KMS-11 (cell line): ENCODE data around the gene ITIH4.

Experiments
- H2AFZ ChIP-seq: fragments of 200-600 bp; sonication (generic); 2 replicates; pipeline ENCODE4 v1.6.1; 2016; ENCODE audit warnings: antibody characterized with exemption, mixed run types, low read depth
- H3K27ac ChIP-seq: fragments of 200-600 bp; sonication (generic); 2 replicates; pipeline ENCODE4 v1.6.1; 2016; ENCODE audit warnings: mild to moderate bottlenecking, mixed run types
- H3K27me3 ChIP-seq: fragments of 200-600 bp; sonication (generic); 2 replicates; pipeline ENCODE4 v1.6.1; 2017; ENCODE audit warnings: mild to moderate bottlenecking, low read depth, mixed run types, moderate library complexity; ENCODE audit not compliant: insufficient read depth
- H3K36me3 ChIP-seq: fragments of 200-600 bp; sonication (generic); 2 replicates; pipeline ENCODE4 v1.6.1; 2017; ENCODE audit warnings: mild to moderate bottlenecking, mixed run types; ENCODE audit not compliant: insufficient read depth
- H3K4me1 ChIP-seq: fragments of 200-600 bp; sonication (generic); 2 replicates; pipeline ENCODE4 v1.6.1; 2016; ENCODE audit warnings: mild to moderate bottlenecking, low read depth, mixed run types; ENCODE audit not compliant: poor library complexity, severe bottlenecking
- H3K4me2 ChIP-seq: fragments of 200-600 bp; sonication (generic); 2 replicates; pipeline ENCODE4 v1.7.0; 2016; ENCODE audit warnings: mild to moderate bottlenecking, mixed run types
- H3K4me3 ChIP-seq: fragments of 200-600 bp; sonication (generic); IDR thresholded peaks from 2 replicates; pipeline ENCODE4 v1.6.1; 2017; ENCODE audit warnings: low read depth, low read length, mixed read lengths; ENCODE audit not compliant: insufficient read depth
- H3K79me2 ChIP-seq: fragments of 200-600 bp; sonication (generic); 2 replicates; pipeline ENCODE4 v1.6.1; 2016; ENCODE audit warnings: low read depth, mixed run types; ENCODE audit not compliant: insufficient read depth
- H3K9ac ChIP-seq: fragments of 200-600 bp; sonication (generic); 2 replicates; pipeline ENCODE4 v1.6.1; 2016; ENCODE audit warnings: mild to moderate bottlenecking, mixed run types
- H4K20me1 ChIP-seq: fragments of 200-600 bp; sonication (generic); 2 replicates; pipeline ENCODE4 v1.6.1; 2016; ENCODE audit warnings: mild to moderate bottlenecking, mixed run types; ENCODE audit not compliant: insufficient read depth
- TF ChIP-seq, protein P1 (sequence below): fragments of 200-600 bp; sonication (generic); conservative IDR thresholded peaks from 2 replicates; pipeline ENCODE4 v1.6.1; 2017; ENCODE audit warnings: low read depth, mild to moderate bottlenecking, antibody characterized with exemption, low read length, moderate library complexity, mixed read lengths

ITIH4 gene

DNA sequence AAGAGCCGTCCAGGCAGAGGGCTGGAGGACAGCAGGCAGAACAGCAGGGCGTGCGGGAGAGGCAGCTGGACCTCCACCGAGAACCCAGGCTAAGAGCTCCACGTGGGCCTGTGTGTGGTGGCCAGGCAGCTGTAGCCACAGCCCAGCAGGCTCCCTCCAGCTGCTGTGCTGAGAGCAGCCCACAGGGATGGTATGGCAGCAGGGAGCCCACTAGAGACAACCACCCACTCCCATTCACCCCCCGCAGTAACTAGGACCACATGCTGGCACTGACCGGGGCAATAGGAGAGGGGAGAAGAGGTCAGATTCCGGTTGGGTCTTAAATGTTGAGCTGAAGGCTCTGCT lies 29.9 kb upstream of the ITIH4 start:
- Histone ChIP-seq H3K36me3 (no peaks in the 10 kb centered on the region), H3K27ac (no peak overlapping the region), H3K79me2 (no peaks in the 10 kb centered on the region), H2AFZ (no peak overlapping the region), H3K4me3 (no peak overlapping the region), H3K9ac (no peak overlapping the region), H3K4me2 (no peak overlapping the region), H3K27me3 (no peaks in the 10 kb centered on the region), H3K4me1 (no peaks in the 10 kb centered on the region), H4K20me1 (no peaks in the 10 kb centered on the region)
- TF ChIP-seq, protein P1, sequence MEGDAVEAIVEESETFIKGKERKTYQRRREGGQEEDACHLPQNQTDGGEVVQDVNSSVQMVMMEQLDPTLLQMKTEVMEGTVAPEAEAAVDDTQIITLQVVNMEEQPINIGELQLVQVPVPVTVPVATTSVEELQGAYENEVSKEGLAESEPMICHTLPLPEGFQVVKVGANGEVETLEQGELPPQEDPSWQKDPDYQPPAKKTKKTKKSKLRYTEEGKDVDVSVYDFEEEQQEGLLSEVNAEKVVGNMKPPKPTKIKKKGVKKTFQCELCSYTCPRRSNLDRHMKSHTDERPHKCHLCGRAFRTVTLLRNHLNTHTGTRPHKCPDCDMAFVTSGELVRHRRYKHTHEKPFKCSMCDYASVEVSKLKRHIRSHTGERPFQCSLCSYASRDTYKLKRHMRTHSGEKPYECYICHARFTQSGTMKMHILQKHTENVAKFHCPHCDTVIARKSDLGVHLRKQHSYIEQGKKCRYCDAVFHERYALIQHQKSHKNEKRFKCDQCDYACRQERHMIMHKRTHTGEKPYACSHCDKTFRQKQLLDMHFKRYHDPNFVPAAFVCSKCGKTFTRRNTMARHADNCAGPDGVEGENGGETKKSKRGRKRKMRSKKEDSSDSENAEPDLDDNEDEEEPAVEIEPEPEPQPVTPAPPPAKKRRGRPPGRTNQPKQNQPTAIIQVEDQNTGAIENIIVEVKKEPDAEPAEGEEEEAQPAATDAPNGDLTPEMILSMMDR: no peak

DNA sequence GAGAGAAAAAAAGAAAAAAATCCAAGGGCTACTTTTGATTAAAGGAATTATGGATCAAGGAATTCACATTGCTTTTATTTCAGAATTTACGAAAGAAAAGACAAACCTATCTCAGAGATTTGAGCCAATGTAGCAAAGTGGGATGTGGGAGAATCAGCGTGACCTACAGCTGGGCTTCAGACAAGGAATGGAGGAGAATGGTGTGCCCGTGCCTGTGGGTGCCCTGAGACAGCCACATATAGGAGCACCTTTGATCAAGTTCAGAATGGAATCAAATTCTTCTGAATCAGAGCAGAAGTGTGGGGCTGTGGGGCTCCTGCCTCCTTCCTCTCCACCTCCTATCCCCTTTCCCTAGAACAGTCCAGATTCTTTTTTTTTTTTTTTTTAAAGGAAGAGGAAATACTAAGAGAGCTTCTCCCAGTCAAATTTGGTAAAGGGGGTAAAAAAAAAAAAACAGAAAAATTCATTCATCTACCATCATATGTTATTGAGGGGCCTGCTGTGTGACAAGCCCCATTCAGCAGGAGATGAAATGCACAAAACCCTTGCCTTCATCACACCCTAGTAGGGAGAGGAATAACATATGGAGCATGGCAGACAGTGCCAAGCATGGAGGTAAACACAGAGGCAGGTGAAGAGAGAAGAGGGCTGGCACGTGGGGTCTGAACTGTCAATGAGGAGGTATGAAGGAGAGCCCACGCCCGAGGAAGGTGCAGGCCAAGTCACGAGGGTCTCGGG lies 29.4 kb upstream of the ITIH4 start:
- TF ChIP-seq, protein P1: no peak
- Histone ChIP-seq H3K4me1 (no peaks in the 10 kb centered on the region), H3K79me2 (no peaks in the 10 kb centered on the region)

DNA sequence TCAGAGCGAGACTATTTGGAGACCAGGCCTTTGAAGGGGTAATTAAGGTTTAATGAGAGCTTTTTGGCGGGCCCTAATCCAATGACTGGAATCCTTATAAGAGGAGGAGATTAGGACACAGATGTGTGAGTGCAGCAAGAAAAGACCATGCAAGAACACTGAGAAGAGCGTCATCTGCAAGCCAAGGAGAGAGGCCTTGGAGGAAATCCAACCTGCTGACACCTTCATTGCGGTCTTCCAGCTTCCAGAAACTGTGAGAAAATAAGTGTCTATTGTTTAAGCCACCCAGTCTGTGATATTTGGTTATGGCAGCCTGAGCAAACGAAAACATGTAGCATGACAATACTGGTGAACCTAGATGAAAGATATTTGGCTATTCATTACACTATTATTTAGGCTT lies 27.4 kb upstream of the ITIH4 start:
- TF ChIP-seq, protein P1: no peak
- Histone ChIP-seq H3K79me2 (no peaks in the 10 kb centered on the region), H3K4me1 (no peaks in the 10 kb centered on the region), H3K36me3 (no peaks in the 10 kb centered on the region), H3K4me2 (no peak overlapping the region), H3K9ac (no peak overlapping the region), H3K4me3 (no peak overlapping the region), H3K27ac (no peak overlapping the region), H2AFZ (no peak overlapping the region), H4K20me1 (no peaks in the 10 kb centered on the region), H3K27me3 (no peaks in the 10 kb centered on the region)

More for the DNA sequence above, 29.4 kb upstream of the ITIH4 start:
- Histone ChIP-seq H3K27me3 (no peaks in the 10 kb centered on the region), H3K36me3 (no peaks in the 10 kb centered on the region), H3K27ac (no peak overlapping the region), H3K4me3 (no peak overlapping the region), H4K20me1 (no peaks in the 10 kb centered on the region), H3K4me2 (no peak overlapping the region), H3K9ac (no peak overlapping the region), H2AFZ (no peak overlapping the region)

DNA sequence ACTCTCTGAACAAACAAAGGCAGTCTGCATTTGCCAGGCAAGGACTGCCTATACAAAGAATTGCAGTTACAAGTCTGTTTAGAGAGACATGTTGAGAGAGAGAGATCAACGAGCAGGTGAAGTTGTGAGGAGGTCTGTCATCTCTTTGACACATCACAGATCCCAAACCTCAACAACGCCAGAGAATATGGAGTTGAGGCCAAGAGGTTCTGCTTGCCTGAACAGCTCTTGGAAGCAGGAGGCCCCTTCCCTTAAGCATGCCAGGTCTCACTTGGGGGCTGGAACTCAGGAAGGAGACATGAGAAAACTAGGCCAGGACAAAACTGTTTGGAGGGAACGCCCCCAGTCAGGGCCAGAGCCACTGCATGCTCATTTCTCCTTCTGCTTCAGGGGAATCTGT lies 26.7 kb upstream of the ITIH4 start:
- H3K36me3 ChIP-seq: no peaks in the 10 kb centered on the region
- H4K20me1 ChIP-seq: no peaks in the 10 kb centered on the region
- no peaks in the 10 kb centered on the region for H3K79me2 ChIP-seq
- no peak overlapping the region for H3K4me2 ChIP-seq
- no peak overlapping the region for H3K9ac ChIP-seq
- no peak overlapping the region for H2AFZ ChIP-seq
- H3K27me3 ChIP-seq: no peaks in the 10 kb centered on the region
- no peaks in the 10 kb centered on the region for H3K4me1 ChIP-seq
- no peak overlapping the region for H3K27ac ChIP-seq
- TF ChIP-seq, protein P1: no peak
- no peak overlapping the region for H3K4me3 ChIP-seq
